ENCODE results near the gene ABHD13.

GRCh38 chr13:108214441-108215271, 3.5 kb upstream of the ABHD13 start:
- TF ChIP-seq POLR2A (IDR thresholded peaks at IDR 0.05) (no peak), CTCF (IDR thresholded peaks at IDR 0.05) (no peak), EP300 (IDR thresholded peaks at IDR 0.05) (no peak), POLR2AphosphoS5 (IDR thresholded peaks at IDR 0.05) (no peak)

Data from gastroesophageal sphincter (tissue), 3 donors.